D721Med (cell line): Measurements from ENCODE around the gene IPO13.
A peak's percentile ranks its signal among the peaks of the same experiment; 100 is the strongest.

Experiments used
- DNase-seq: peaks from one replicate; pipeline ENCODE4 v3.0.0; 2011; ENCODE audit warnings: low spot score; ENCODE audit not compliant: insufficient read length
- FAIRE-seq: peaks from 2 replicates; lab custom pipeline; 2011; peaks lifted over from hg19 to GRCh38; lab: Jason Lieb, UNC
- TF ChIP-seq, protein P1 (sequence below): IDR thresholded peaks from 2 replicates; pipeline ENCODE4 v1.5.1; 2012; ENCODE audit warnings: mild to moderate bottlenecking, control low read depth; ENCODE audit not compliant: insufficient read depth; ENCODE audit errors: missing control alignments

The IPO13 gene

DNA sequence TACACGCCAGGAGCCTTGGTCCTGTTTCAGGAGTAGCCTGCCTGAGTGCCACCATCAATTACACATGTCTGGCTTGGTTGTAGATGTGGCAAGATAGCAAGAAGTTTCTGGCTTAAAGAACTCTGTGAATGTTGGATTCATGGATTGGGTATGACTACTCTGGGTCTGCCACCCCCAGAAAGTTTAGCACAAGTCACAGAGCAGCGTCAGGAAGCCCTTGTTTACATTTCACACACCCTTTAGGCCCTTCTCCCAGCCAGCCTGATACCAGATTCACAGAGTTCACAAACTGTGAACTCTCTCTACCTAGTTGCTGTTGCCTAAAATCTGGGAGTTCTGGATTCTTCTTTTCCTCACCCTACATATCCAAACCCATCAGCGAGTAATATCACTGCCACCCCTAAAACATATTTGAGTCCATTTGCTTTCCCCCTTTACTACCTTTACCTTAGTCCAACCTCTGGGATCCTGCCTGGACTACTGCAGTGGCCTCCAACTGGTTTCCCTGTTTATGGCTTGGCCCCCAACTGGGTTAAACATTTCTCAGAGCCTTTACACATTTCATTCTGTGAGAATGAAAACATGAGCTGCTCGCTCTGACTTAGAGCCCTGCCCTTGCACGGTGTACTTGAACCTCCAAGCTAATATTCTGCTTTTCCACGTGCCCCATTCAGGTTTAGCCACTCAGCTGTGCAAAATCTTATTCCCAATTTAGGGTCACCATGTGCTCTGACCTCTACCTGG is 40.6 kb downstream of the IPO13 start:
- FAIRE-seq (no peak), DNase-seq (no peak)
- TF ChIP-seq, protein P1, sequence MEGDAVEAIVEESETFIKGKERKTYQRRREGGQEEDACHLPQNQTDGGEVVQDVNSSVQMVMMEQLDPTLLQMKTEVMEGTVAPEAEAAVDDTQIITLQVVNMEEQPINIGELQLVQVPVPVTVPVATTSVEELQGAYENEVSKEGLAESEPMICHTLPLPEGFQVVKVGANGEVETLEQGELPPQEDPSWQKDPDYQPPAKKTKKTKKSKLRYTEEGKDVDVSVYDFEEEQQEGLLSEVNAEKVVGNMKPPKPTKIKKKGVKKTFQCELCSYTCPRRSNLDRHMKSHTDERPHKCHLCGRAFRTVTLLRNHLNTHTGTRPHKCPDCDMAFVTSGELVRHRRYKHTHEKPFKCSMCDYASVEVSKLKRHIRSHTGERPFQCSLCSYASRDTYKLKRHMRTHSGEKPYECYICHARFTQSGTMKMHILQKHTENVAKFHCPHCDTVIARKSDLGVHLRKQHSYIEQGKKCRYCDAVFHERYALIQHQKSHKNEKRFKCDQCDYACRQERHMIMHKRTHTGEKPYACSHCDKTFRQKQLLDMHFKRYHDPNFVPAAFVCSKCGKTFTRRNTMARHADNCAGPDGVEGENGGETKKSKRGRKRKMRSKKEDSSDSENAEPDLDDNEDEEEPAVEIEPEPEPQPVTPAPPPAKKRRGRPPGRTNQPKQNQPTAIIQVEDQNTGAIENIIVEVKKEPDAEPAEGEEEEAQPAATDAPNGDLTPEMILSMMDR, result no peak

DNA sequence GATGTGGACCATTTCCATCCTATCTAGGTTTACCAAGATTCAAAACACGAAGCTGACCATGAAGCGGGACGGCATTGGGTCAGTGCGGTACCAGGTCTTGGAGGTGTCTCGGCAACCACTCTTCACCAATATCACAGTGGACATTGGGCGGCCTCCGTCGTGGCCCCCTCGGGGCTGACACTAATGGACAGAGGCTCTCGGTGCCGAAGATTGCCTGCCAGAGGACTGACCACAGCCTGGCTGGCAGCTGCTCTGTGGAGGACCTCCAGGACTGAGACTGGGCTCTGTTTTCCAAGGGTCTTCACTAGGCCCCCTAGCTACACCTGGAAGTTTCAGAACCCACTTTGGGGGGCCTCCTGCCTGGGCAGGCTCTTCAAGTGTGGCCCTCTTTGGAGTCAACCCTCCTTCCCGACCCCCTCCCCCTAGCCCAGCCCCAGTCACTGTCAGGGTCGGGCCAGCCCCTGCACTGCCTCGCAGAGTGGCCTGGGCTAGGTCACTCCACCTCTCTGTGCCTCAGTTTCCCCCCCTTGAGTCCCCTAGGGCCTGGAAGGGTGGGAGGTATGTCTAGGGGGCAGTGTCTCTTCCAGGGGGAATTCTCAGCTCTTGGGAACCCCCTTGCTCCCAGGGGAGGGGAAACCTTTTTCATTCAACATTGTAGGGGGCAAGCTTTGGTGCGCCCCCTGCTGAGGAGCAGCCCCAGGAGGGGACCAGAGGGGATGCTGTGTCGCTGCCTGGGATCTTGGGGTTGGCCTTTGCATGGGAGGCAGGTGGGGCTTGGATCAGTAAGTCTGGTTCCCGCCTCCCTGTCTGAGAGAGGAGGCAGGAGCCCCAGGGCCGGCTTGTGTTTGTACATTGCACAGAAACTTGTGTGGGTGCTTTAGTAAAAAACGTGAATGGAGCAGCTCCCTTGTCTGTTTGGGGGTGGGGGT is 43.8 kb downstream of the IPO13 start:
- no peak for DNase-seq
- TF ChIP-seq, protein P1, result no peak
- FAIRE-seq, result no peak

DNA sequence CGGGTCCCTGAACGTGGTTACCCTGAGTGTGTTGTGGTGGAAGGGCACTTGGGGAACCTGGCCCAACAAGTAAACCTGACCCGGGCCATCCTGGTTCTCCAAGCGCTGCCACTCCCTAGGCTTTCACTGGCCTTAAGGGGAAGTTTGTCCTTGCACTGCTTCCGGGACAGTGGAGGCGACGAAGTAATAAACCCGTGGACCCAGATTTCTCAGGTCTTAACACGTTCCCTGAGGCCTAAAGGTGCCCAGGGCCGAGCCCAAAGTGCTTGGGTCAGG is 44.4 kb downstream of the IPO13 start:
- TF ChIP-seq, protein P1, result no peak
- no peak for DNase-seq
- no peak for FAIRE-seq

DNA sequence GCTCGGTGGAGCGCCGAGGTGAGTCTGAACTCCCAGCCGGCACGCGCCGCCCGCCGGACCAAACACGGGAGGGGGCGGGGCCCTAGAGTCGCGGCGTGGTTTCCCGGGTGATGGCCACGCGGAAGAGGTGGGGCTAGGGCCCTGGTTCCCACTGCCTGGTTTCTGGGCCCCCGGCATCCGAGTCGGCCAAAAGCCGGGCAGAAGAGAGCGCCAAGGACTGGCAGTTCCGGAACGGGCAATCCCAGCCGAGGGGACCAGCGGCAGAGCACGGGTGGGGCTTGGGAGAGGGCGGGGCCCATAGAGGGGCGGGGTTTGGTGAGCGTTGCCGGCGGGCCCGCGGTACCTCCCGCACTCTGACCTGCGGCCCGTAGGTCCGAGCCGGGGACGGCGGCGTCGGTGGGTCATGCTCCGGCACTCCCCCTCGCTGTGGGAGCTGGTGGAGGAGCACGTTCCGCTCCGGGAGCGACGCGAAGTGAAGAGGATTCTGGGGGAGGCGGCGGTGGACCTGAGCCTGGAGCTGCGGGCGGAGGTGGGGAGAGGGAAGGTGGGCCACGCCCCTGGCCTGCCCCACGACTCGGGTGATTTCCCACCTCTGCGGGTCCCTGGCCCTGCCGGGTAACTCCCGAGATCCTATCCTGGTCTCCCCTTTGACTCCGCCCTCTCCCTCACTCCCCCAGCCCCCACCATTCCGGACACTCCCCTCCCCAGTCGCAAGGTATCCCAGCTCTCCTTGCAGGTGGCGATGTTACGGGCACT is 44.9 kb downstream of the IPO13 start, which contains the start of gene CCDC24:
TSS of gene CCDC24 (plus strand) at position 124 of the 756 bp plus-strand sequence. CDS start at position 404, 280 bp downstream.
- TF ChIP-seq, protein P1, result no peak
- DNase-seq (peak; percentile 82), FAIRE-seq (no peak)

DNA sequence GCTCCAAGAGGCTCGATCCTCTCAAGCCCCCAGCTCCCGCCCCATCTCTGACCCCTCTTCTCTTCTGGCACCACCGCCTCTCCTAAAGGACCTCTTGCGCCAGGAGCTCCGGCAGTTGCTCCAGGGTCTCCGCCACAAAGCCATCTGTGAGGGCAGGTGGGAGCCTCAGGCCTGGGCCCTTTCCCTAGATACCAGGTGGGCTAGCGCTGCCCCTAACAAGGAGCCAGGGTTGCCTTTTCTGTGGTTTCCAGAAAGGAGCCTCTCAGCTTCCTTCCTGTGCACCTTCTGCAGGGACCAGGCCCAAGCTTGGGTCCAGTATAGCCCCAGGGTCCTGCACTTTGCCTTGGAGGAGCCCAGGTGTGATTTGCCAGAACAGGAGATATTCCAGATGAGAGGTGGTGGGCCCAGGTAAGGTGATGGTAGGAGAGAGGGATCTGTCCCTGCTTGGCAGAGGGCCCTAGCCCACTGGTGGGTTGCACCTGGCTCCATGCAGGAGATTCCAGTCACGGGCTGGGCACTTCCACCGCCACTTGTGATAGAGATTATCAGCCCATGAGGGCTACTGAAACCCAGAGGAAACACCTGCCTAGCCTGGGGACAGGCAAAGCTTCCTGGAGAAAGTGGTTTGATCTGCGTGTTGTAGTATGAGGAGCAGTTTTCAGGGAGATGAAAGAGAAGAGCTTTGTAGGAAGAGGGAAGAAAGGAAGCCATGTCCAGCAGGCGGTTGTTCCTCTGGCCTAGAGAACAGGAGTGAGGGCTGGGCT is 45.7 kb downstream of the IPO13 start:
- TF ChIP-seq, protein P1, result no peak

DNA sequence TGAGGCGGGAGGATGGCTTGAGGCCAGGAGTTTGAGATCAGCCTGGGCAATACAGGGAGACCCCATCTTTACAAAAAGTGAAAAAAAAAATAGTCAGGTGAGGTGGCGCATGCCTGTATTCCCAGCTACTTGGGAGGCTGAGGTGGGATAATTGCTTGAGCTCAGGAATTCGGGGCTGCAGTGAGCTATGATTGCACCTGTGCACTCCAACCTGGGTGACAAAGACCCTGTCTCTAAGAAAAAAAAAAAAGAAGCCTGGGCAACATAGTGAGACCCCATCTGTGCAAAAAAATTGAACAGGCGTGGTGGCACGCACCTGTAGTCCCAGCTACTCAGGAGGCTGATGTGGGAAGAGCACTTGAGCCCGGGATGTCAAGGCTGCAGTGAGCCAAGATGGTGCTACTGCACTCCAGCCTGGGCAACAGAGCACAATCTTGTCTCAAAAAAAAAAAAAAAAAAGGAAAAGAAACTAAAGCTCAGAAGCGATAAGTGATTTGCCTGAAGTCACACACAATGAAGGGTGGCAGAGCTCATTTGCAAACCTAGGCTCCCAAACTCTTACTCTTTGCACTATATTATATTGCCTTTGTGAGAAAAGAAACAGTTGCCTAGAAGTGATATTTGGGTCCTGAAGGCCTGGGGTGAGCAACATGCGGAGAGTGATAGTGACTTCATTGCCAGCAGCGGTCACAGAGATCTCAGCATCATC is 46.6 kb downstream of the IPO13 start:
- TF ChIP-seq, protein P1, result no peak
- FAIRE-seq, result no peak
- DNase-seq, result no peak

More for the DNA sequence above, 45.7 kb downstream of the IPO13 start:
- DNase-seq (no peak), FAIRE-seq (no peak)
